Activated CD8-positive, alpha-beta T cell treated with anti-CD3 and anti-CD28 coated beads, Interleukin-2, amount 10 ng/mL, durations not matched to agents 7 days and 5 days (primary cell): ENCODE results near the gene CLMP. TPM values are rescaled to one million over a fixed set of nuclear protein-coding genes. Genes with fewer than 3 reads are reported as not detected.

Experiments
- ATAC-seq: fragments of 150-1000 bp; cut with Tn5 transposase; one replicate; pipeline ENCODE4 v1.10.0; 2021; ENCODE audit warnings: moderate library complexity
- CTCF ChIA-PET: fragments of 350-600 bp; sonication (Branson Sonifier 250); formaldehyde crosslinking; loops from one replicate; lab custom pipeline; 2021; ENCODE audit warnings: antibody characterized with exemption; lab: Charles Lee
- POLR2A ChIA-PET: fragments of 350-600 bp; sonication (Branson Sonifier 250); formaldehyde crosslinking; loops from one replicate; lab custom pipeline; 2021; ENCODE audit warnings: antibody characterized with exemption; lab: Charles Lee
- DNase-seq: peaks from one replicate; pipeline ENCODE4 v3.0.0-alpha.2; 2020
- H3K27ac Mint-ChIP-seq: one replicate; pipeline ENCODE4 v1.8.0; 2021; ENCODE audit warnings: mild to moderate bottlenecking, mixed read lengths
- H3K27me3 Mint-ChIP-seq: one replicate; pipeline ENCODE4 v1.8.0; 2021; ENCODE audit warnings: low read depth, mixed read lengths
- H3K36me3 Mint-ChIP-seq: one replicate; pipeline ENCODE4 v1.8.0; 2021; ENCODE audit warnings: low read depth, mixed read lengths
- H3K4me1 Mint-ChIP-seq: one replicate; pipeline ENCODE4 v1.8.0; 2021; ENCODE audit warnings: low read depth, mixed read lengths
- H3K4me3 Mint-ChIP-seq: one replicate; pipeline ENCODE4 v1.8.0; 2021; ENCODE audit warnings: mild to moderate bottlenecking, mixed read lengths
- H3K9me3 Mint-ChIP-seq: one replicate; pipeline ENCODE4 v1.8.0; 2022; ENCODE audit warnings: mixed read lengths; ENCODE audit not compliant: insufficient read depth
- total RNA-seq, 2 experiments: library from RNA; stranded (reverse); gene quantifications; one replicate each; pipeline ENCODE4 v1.2.3, GENCODE V29; 2021

CLMP gene
- total RNA-seq, 2 experiments from 2014 or later: 0.29 TPM

GRCh38 chr11:123030517-123030916 lies 164.5 kb downstream of the CLMP start:
- peaks cover 7% of the 10 kb centered on the region for H3K4me1 Mint-ChIP-seq
- no peak overlapping the region for H3K4me3 Mint-ChIP-seq
- peaks cover 5% of the 10 kb centered on the region for H3K27me3 Mint-ChIP-seq
- POLR2A ChIA-PET: no interaction called here
- no peaks in the 10 kb centered on the region for H3K36me3 Mint-ChIP-seq
- no peaks in the 10 kb centered on the region for H3K9me3 Mint-ChIP-seq
- no peak overlapping the region for H3K27ac Mint-ChIP-seq
- ATAC-seq (no peak), DNase-seq (no peak)
- CTCF ChIA-PET: interaction anchor here (1.1 to 1.6 kb wide), 5 partner anchors 8 to 177 kb away, joined by 3 to 7 read pairs (median 4); no protein-coding TSS in a partner anchor

GRCh38 chr11:123020968-123021367 lies 174.1 kb downstream of the CLMP start:
- Mint-ChIP-seq H3K4me1 (peaks cover 7% of the 10 kb centered on the region), H3K36me3 (no peaks in the 10 kb centered on the region), H3K27me3 (peaks cover 16% of the 10 kb centered on the region), H3K27ac (no peak overlapping the region), H3K9me3 (no peaks in the 10 kb centered on the region), H3K4me3 (no peak overlapping the region)
- ATAC-seq (peak; percentile 74), DNase-seq (peak; percentile 53)
- POLR2A ChIA-PET: no interaction called here
- CTCF ChIA-PET: interaction anchor here (0.6 to 7.6 kb wide), 66 partner anchors 10 to 441 kb away, joined by 3 to 152 read pairs (median 4); partner anchors contain the start of gene BSX

Other genes starting within 250 kb of the CLMP start
- gene BSX, start 213.4 kb downstream of the CLMP start, total RNA-seq: not detected
- gene HSPA8, start 133.1 kb downstream of the CLMP start, total RNA-seq: 1,000 to 10,000 TPM; 2,408 to 2,413 TPM
- gene GRAMD1B, start 235.0 kb upstream of the CLMP start, total RNA-seq: 10 to 100 TPM; 22.8 to 26.0 TPM